ENCODE data around the gene STN1. TPM values are rescaled to one million over a fixed set of nuclear protein-coding genes. Genes with fewer than 3 reads are reported as not detected.
A peak's percentile ranks its signal among the peaks of the same experiment; 100 is the strongest.

The STN1 gene
- total RNA-seq, 1 experiment from 2014 or later: 16.1 TPM

DNA sequence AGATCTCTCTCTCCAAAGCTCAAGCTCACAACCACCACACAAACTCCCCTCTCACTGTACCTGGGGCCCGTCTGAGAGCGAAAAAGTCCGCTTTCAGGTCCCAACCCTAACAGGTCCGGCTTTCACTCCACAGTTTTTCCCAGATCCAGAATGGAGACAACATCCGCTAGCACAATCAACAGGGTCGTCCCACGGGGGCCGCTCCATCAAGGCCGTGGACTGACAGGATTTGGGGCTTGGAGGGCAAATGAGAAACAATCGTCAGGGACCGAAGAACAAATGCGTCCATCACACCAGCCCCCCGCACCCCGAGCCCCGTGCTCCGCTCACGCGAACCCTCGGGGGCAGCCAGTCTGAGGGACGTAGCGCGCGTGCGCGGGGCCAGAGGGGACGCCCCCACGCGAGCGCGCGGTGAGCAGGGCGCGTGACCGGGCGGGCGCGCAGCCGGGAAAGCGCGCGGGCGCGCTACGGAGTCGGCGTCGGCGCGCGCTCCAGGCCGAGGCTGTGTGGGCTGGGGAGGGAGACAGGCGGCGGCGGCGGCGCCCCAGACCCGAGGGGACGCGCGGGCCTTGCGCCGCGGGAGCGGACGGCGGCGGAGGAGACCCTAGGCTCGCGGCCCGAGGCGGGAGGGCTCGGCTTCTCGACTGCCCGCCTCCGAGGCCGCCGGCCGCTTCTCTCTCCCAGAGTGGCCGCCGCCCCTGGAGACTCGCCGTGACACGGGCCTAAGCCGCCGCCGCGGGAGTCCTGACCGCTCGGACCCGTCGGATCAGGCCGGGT, 48.9 kb upstream of the STN1 start, which contains the start of gene SLK:
TSS of gene SLK (plus strand) at position 470 of the 777 bp plus-strand sequence. CDS start 606 bp downstream, outside the sequence.
- no TSS peak for BruUV-seq (replicated peaks)
- H3K36me3 Mint-ChIP-seq (ENCODE audit: insufficient read depth, unreplicated experiment): no peaks in the 10 kb centered on the region
- ChIA-PET CTCF (interaction anchor here (1.1 kb wide), 1 partner anchor 79 kb away, joined by 3 read pairs; no protein-coding TSS in a partner anchor), POLR2A (interaction anchor here (0.5 to 0.6 kb wide), 3 partner anchors 37 to 302 kb away, joined by 3 to 5 read pairs (median 3); partner anchors contain the start of gene GSTO2)
- Histone ChIP-seq H3K4me3 (ENCODE audit: low read depth, low read length) (peak within 1 kb of the TSS; percentile 95), H3K9me3 (no peaks in the 10 kb centered on the region), H3K4me1 (peaks cover 8% of the 10 kb centered on the region), H3K36me3 (ENCODE audit: control insufficient read depth, insufficient read depth, low read length) (no peaks in the 10 kb centered on the region; the same call in 1 of the 2 replicates), H3K27me3 (replicated peaks; ENCODE audit: control insufficient read depth, insufficient read depth, low read length) (no peaks in the 10 kb centered on the region)
- H3K4me3 Mint-ChIP-seq (ENCODE audit: unreplicated experiment): peak within 1 kb of the TSS; percentile 86
- H3K27me3 Mint-ChIP-seq (ENCODE audit: insufficient read depth, unreplicated experiment): no peaks in the 10 kb centered on the region
- no peaks in the 10 kb centered on the region for H3K9me3 Mint-ChIP-seq (ENCODE audit: unreplicated experiment)
- intact Hi-C loops (cut with micrococcal nuclease; ENCODE audit: unreplicated experiment): loop anchor here (1.0 to 2.0 kb wide), 4 partner anchors 38 to 154 kb away; partner anchors contain the start of gene STN1
- peak within 1 kb of the TSS; percentile 88 for H3K27ac Mint-ChIP-seq (ENCODE audit: unreplicated experiment)
- H3K4me1 Mint-ChIP-seq (ENCODE audit: low read depth, unreplicated experiment): peaks cover 9% of the 10 kb centered on the region
- DNase-seq: peak; percentile 76 to 89
- no peak for TF ChIP-seq CTCF (IDR thresholded peaks at IDR 0.05; ENCODE audit: insufficient read depth in 1 of 2, low read depth in 1 of 2, low read length in 1 of 2, severe bottlenecking in 1 of 2, unreplicated experiment in 1 of 2)

DNA sequence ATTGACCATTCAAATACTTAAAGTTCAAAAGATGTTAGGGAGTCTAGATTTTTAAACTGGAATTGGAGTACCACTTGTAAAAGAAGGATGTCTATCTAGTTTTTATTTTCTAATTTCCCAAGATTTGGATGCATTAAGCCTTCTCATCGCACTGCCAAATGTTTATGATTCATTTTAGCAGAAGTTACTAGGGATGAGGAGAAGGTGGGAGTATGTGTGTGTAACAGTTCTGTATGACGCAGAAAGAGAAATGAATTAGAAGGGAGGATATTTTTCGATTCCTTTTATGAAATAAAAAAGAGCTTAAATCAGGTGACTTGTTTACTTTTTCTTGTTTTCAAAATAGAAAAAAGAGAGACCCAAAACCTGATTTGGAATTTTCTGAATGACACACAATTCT, 42.1 kb upstream of the STN1 start:
- H3K27me3 ChIP-seq (replicated peaks; ENCODE audit: control insufficient read depth, insufficient read depth, low read length): no peaks in the 10 kb centered on the region
- DNase-seq: no peak
- no peak overlapping the region for H3K4me3 Mint-ChIP-seq (ENCODE audit: unreplicated experiment)
- no peaks in the 10 kb centered on the region for H3K4me1 ChIP-seq
- CTCF ChIA-PET: no interaction called here
- POLR2A ChIA-PET: no interaction called here
- no peak for TF ChIP-seq CTCF (IDR thresholded peaks at IDR 0.05; ENCODE audit: insufficient read depth in 1 of 2, low read depth in 1 of 2, low read length in 1 of 2, severe bottlenecking in 1 of 2, unreplicated experiment in 1 of 2)
- H3K4me3 ChIP-seq (ENCODE audit: low read depth, low read length): no peak overlapping the region
- no peak overlapping the region for H3K27ac Mint-ChIP-seq (ENCODE audit: unreplicated experiment)
- intact Hi-C loops (cut with micrococcal nuclease; ENCODE audit: unreplicated experiment): no loop called here
- peaks cover 6% of the 10 kb centered on the region for H3K9me3 Mint-ChIP-seq (ENCODE audit: unreplicated experiment)
- H3K4me1 Mint-ChIP-seq (ENCODE audit: low read depth, unreplicated experiment): no peaks in the 10 kb centered on the region
- no peaks in the 10 kb centered on the region; the same call in 1 of the 2 replicates for H3K9me3 ChIP-seq
- no peaks in the 10 kb centered on the region for H3K36me3 ChIP-seq (ENCODE audit: control insufficient read depth, insufficient read depth, low read length)
- H3K36me3 Mint-ChIP-seq (ENCODE audit: insufficient read depth, unreplicated experiment): no peaks in the 10 kb centered on the region
- BruUV-seq (replicated peaks): no TSS peak
- no peaks in the 10 kb centered on the region for H3K27me3 Mint-ChIP-seq (ENCODE audit: insufficient read depth, unreplicated experiment)

GRCh38 chr10:103958996-103959395, 41.0 kb upstream of the STN1 start:
- DNase-seq: no peak
- intact Hi-C loops (cut with micrococcal nuclease; ENCODE audit: unreplicated experiment): no loop called here
- no peaks in the 10 kb centered on the region for H3K36me3 ChIP-seq (ENCODE audit: control insufficient read depth, insufficient read depth, low read length)
- CTCF ChIA-PET: no interaction called here
- TF ChIP-seq CTCF (IDR thresholded peaks at IDR 0.05; ENCODE audit: insufficient read depth in 1 of 2, low read depth in 1 of 2, low read length in 1 of 2, severe bottlenecking in 1 of 2, unreplicated experiment in 1 of 2): no peak
- no peak overlapping the region for H3K27ac Mint-ChIP-seq (ENCODE audit: unreplicated experiment)
- H3K27me3 Mint-ChIP-seq (ENCODE audit: insufficient read depth, unreplicated experiment): no peaks in the 10 kb centered on the region
- H3K9me3 Mint-ChIP-seq (ENCODE audit: unreplicated experiment): peaks cover 17% of the 10 kb centered on the region
- BruUV-seq (replicated peaks): no TSS peak
- H3K4me1 Mint-ChIP-seq (ENCODE audit: low read depth, unreplicated experiment): no peaks in the 10 kb centered on the region
- H3K27me3 ChIP-seq (replicated peaks; ENCODE audit: control insufficient read depth, insufficient read depth, low read length): no peaks in the 10 kb centered on the region
- H3K4me1 ChIP-seq: no peaks in the 10 kb centered on the region
- no peaks in the 10 kb centered on the region for H3K36me3 Mint-ChIP-seq (ENCODE audit: insufficient read depth, unreplicated experiment)
- POLR2A ChIA-PET: no interaction called here
- no peak overlapping the region for H3K4me3 ChIP-seq (ENCODE audit: low read depth, low read length)
- H3K4me3 Mint-ChIP-seq (ENCODE audit: unreplicated experiment): no peak overlapping the region
- H3K9me3 ChIP-seq: peaks cover 10% of the 10 kb centered on the region
